Pancreas (tissue), 10 donors: ENCODE data around the gene POU6F2. TPM values are rescaled to one million over a fixed set of nuclear protein-coding genes. Genes with fewer than 3 reads are reported as not detected.
A peak's percentile ranks its signal among the peaks of the same experiment; 100 is the strongest.

Experiments used
- ATAC-seq, 4 donors: fragments of 200-7000 bp; cut with Tn5 transposase; one replicate each; pipeline versions ENCODE4 v1.8.0 to v1.9.1; 2020; ENCODE audit warnings: mild to moderate bottlenecking in 4 of 4, moderate library complexity in 4 of 4
- DNase-seq, 6 donors: peaks; one replicate each; pipeline ENCODE4 v3.0.0-alpha.2; 2020
- FAIRE-seq: peaks from 2 replicates; lab custom pipeline; 2012; peaks lifted over from hg19 to GRCh38; lab: Jason Lieb, UNC
- H3K27ac ChIP-seq, 4 donors: fragments of 200-600 bp; sonication (generic); 1 replicate in 3 of 4; 2 replicates in 1 of 4; pipeline versions ENCODE4 v1.5.0 to v1.8.0; 2020
- H3K27me3 ChIP-seq, 4 donors: fragments of 200-600 bp; one replicate each; pipeline ENCODE4 v1.8.0; 2021
- H3K36me3 ChIP-seq, 3 donors: fragments of 200-600 bp; sonication (generic) in 1 of 3; one replicate each; pipeline versions ENCODE4 v1.5.0 to v1.8.0; 2020 to 2021
- H3K4me1 ChIP-seq, 3 donors: fragments of 200-600 bp; one replicate each; pipeline ENCODE4 v1.8.0; 2021
- H3K4me3 ChIP-seq, 4 donors: fragments of 200-600 bp; sonication (generic) in 2 of 4; one replicate each; pipeline versions ENCODE4 v1.5.0 to v1.8.0; 2020 to 2021
- H3K9me3 ChIP-seq, 4 donors: fragments of 200-600 bp; one replicate each; pipeline ENCODE4 v1.8.0; 2021
- CTCF ChIP-seq, 4 donors: fragments of 200-600 bp; sonication (generic) in 3 of 4; IDR thresholded peaks; one replicate each; pipeline versions ENCODE4 v1.5.0 to v1.8.0; 2021; ENCODE audit warnings: antibody characterized with exemption in 4 of 4
- WGBS, 2 donors: extraction: QIAGEN DNeasy Blood & Tissue Kit; methylation state at CpG; one replicate each; pipeline ENCODE4 v1.1.7; 2013; 5-methylcytosine and 5-hydroxymethylcytosine counted together
- intact Hi-C, 3 donors: fragments of 100-400 bp; cut with DNase I; formaldehyde crosslinking; loops; one replicate each; pipeline versions ENCODE4 v1.11.1 to v1.14.2; 2022
- polyA plus RNA-seq, 2 donors: library from polyadenylated mRNA; stranded (reverse); fragments of 200-250 nt; gene quantifications; one replicate each; pipeline ENCODE4 v1.2.3, GENCODE V29; 2013
- total RNA-seq, 6 donors: library from RNA; stranded (reverse); fragmentation: NEBNext Ultra II Directional in 4 of 6; extraction: Animal tissue kit (Norgen Biotek cat#: 25700) in 4 of 6; gene quantifications; one replicate each; pipeline versions ENCODE4 v1.2.1 to v1.2.4, GENCODE V29; 2021 to 2023
- donor health status: healthy with polysubstance abuse.
- donor health status: DM: no; HTN: no; CAD: no; lungs with moderate emphysema.
- donor health status: DM: no; HTN: no; CAD: no.
- donor health status: control.
- donor health status: control.
- donor health status: Bipolar disorder and iron deficiency.
- donor health status: DM: yes; HTN: yes; CAD: no.
- donor health status: DM: no; HTN: no; CAD: no.
- donor health status: DM: no; HTN: no; CAD: no.
- donor health status: DM: yes; HTN: yes; CAD: no.

Gene POU6F2
- total and polyA plus RNA-seq, 8 donors, result 1.3 to 4.2 (median 2.4) TPM

DNA sequence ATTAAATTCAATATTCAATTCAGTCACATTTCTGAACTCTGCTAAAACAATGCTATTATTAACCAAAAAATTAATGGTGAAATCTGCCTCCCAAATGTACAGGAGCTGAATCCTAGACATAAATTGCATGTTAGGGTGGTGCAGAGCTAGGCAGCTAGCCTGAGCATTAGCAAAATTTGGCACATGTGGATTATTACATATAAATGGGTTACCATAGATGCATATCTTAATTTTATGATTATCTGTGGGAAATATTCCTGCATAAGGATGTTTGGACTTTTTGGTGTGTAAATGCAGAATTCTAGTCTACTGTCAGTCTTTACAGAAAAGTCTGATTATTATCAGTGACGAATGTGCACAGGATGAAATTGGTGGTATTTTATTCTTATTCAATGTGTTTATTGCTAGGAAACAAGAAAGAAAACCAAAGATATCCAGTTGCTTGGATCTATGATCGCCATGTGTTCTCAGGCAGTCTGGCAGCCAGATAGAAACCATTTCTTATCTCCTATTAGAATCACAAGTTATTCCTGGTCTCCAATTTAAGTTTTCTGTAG, 150.7 kb downstream of the POU6F2 start:
- Histone ChIP-seq H3K36me3 (no peaks in the 10 kb centered on the region), H3K9me3 (no peaks in the 10 kb centered on the region), H3K4me1 (no peaks in the 10 kb centered on the region), H3K27ac (no peak overlapping the region), H3K4me3 (no peak overlapping the region), H3K27me3 (no peaks in the 10 kb centered on the region)
- no peak for TF ChIP-seq CTCF (IDR thresholded peaks at IDR 0.05)
- FAIRE-seq (no peak), ATAC-seq (no peak), DNase-seq (no peak)
- 72 to 74% methylated on average over 2 of the region's 2 CpGs for WGBS, 2 donors
- intact Hi-C loops, result no loop called here

DNA sequence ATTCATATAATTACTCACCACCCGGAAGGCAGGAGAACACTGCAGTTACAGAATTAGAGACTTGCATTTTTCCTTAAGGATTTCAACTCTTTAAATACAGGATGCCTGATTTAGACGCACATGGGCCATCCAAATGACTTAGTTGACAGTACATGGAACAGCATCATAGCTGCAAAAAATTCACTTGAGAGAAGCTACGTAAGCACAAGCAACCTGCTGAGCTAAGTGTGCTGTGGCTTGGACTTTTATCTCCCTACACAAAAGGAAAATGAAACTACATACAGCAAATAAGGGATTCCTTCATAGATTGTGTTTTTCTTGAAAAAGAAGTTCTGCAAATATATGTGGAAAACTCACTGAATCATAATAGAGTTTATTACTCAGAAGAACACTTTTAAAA, 152.6 kb downstream of the POU6F2 start:
- intact Hi-C loops, result no loop called here
- Histone ChIP-seq H3K27ac (no peak overlapping the region), H3K9me3 (no peaks in the 10 kb centered on the region), H3K4me1 (no peaks in the 10 kb centered on the region), H3K27me3 (no peaks in the 10 kb centered on the region), H3K4me3 (peak overlapping the region in 2 of 4 donors; percentile 39 to 42), H3K36me3 (no peaks in the 10 kb centered on the region)
- FAIRE-seq (no peak), ATAC-seq (peak in 3 of 4 donors; percentile 44 to 68 (median 66)), DNase-seq (no peak)
- 62 to 75% methylated on average over 3 of the region's 3 CpGs for WGBS, 2 donors
- TF ChIP-seq CTCF (IDR thresholded peaks at IDR 0.05), result no peak

GRCh38 chr7:39130857-39131526, 153.3 kb downstream of the POU6F2 start:
- intact Hi-C loops, result no loop called here
- Histone ChIP-seq H3K4me1 (no peaks in the 10 kb centered on the region), H3K27ac (peak overlapping the region in 2 of 4 donors; percentile 30 to 46), H3K27me3 (no peaks in the 10 kb centered on the region), H3K4me3 (peak overlapping the region; percentile 16 to 42 (median 28)), H3K36me3 (no peaks in the 10 kb centered on the region), H3K9me3 (no peaks in the 10 kb centered on the region)
- no peak for TF ChIP-seq CTCF (IDR thresholded peaks at IDR 0.05)
- peak; percentile 80 to 87 (median 85) for ATAC-seq
- no peak for FAIRE-seq
- peak in 5 of 6 donors; percentile 18 to 65 (median 22) for DNase-seq
- 9 to 11% methylated on average over 26 of the region's 26 CpGs for WGBS, 2 donors

- H3K36me3 ChIP-seq, result no peaks in the 10 kb centered on the region
- WGBS, 2 donors, result 75 to 82% methylated on average over 5 of the region's 5 CpGs
- FAIRE-seq, result no peak
- no peak for DNase-seq
- H3K9me3 ChIP-seq, result no peaks in the 10 kb centered on the region
- no peaks in the 10 kb centered on the region for H3K27me3 ChIP-seq
- no peaks in the 10 kb centered on the region for H3K4me1 ChIP-seq
- ATAC-seq, result no peak
- intact Hi-C loops, result no loop called here
- no peak for TF ChIP-seq CTCF (IDR thresholded peaks at IDR 0.05)
- H3K4me3 ChIP-seq, result no peak overlapping the region
- H3K27ac ChIP-seq, result no peak overlapping the region
Observed at GRCh38 chr7:39132306-39132705, 154.6 kb downstream of the POU6F2 start.

DNA sequence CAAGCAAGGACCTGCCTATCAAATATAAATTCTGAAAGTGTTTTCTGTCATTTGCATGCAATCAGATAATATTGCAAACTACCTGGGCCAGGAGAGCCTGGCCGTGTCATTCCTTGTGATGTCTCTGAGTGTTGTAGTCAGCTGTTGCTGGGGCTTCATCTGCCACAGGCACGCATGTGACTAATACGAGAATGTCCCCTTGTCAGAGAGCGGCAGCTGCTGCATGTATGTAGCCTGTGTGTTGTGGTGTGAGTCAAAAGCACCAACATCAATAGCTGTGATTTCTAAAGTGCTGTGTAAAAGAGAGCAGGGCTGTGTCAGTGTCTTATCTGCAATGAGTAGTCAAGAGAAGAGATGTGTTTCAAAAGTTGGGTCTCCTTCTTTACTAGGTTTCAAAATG, 155.4 kb downstream of the POU6F2 start:
- DNase-seq (no peak), FAIRE-seq (no peak), ATAC-seq (no peak)
- Histone ChIP-seq H3K27ac (no peak overlapping the region), H3K9me3 (no peaks in the 10 kb centered on the region), H3K4me3 (no peak overlapping the region), H3K4me1 (no peaks in the 10 kb centered on the region), H3K27me3 (no peaks in the 10 kb centered on the region), H3K36me3 (no peaks in the 10 kb centered on the region)
- WGBS, 2 donors, result 84 to 88% methylated on average over 4 of the region's 4 CpGs
- TF ChIP-seq CTCF (IDR thresholded peaks at IDR 0.05), result no peak
- intact Hi-C loops, result no loop called here
